GM19193 (cell line): ENCODE results near the gene RPA1.

Experiments used
- POLR2A ChIP-seq: IDR thresholded peaks from 4 replicates; pipeline ENCODE4 v1.6.1; 2011; ENCODE audit not compliant: insufficient read depth, insufficient read length; ENCODE audit errors: extremely low read depth

The RPA1 gene

GRCh38 chr17:1870592-1870991 lies 40.8 kb downstream of the RPA1 start:
- TF ChIP-seq POLR2A = no peak

- TF ChIP-seq POLR2A = no peak
Observed at GRCh38 chr17:1871756-1872155, 42.0 kb downstream of the RPA1 start.

GRCh38 chr17:1872254-1872653 lies 42.4 kb downstream of the RPA1 start:
- no peak for TF ChIP-seq POLR2A

- no peak for TF ChIP-seq POLR2A
Observed at GRCh38 chr17:1872976-1873375, 43.2 kb downstream of the RPA1 start.

- TF ChIP-seq POLR2A = no peak
Observed at GRCh38 chr17:1873418-1873817, 43.6 kb downstream of the RPA1 start.

- no peak for TF ChIP-seq POLR2A
Observed at GRCh38 chr17:1875597-1875996, 45.8 kb downstream of the RPA1 start.

GRCh38 chr17:1878419-1879121 lies 48.8 kb downstream of the RPA1 start:
- TF ChIP-seq POLR2A = no peak

GRCh38 chr17:1880851-1881630 lies 51.2 kb downstream of the RPA1 start:
- no peak for TF ChIP-seq POLR2A

GRCh38 chr17:1882836-1883235 lies 53.0 kb downstream of the RPA1 start:
- no peak for TF ChIP-seq POLR2A

- no peak for TF ChIP-seq POLR2A
Observed at GRCh38 chr17:1883536-1883935, 53.7 kb downstream of the RPA1 start.

- TF ChIP-seq POLR2A = no peak
Observed at GRCh38 chr17:1888741-1889140, 58.9 kb downstream of the RPA1 start.

- no peak for TF ChIP-seq POLR2A
Observed at GRCh38 chr17:1890758-1891450, 61.1 kb downstream of the RPA1 start.

GRCh38 chr17:1894753-1895339 lies 65.0 kb downstream of the RPA1 start:
- no peak for TF ChIP-seq POLR2A

GRCh38 chr17:1896243-1897104 lies 66.7 kb downstream of the RPA1 start:
- TF ChIP-seq POLR2A = no peak

GRCh38 chr17:1897105-1897656 lies 67.4 kb downstream of the RPA1 start:
- no peak for TF ChIP-seq POLR2A

- no peak for TF ChIP-seq POLR2A
Observed at GRCh38 chr17:1898332-1898731, 68.5 kb downstream of the RPA1 start.
